ENCODE results near the gene DNAH3. TPM values are rescaled to one million over a fixed set of nuclear protein-coding genes. Genes with fewer than 3 reads are reported as not detected.

The DNAH3 gene
- total and polyA plus RNA-seq, 2 of the 13 experiments (the other 11 are each of a cell fraction or from before 2014, with no cell fraction given), result 0.07 to 0.08 TPM

DNA sequence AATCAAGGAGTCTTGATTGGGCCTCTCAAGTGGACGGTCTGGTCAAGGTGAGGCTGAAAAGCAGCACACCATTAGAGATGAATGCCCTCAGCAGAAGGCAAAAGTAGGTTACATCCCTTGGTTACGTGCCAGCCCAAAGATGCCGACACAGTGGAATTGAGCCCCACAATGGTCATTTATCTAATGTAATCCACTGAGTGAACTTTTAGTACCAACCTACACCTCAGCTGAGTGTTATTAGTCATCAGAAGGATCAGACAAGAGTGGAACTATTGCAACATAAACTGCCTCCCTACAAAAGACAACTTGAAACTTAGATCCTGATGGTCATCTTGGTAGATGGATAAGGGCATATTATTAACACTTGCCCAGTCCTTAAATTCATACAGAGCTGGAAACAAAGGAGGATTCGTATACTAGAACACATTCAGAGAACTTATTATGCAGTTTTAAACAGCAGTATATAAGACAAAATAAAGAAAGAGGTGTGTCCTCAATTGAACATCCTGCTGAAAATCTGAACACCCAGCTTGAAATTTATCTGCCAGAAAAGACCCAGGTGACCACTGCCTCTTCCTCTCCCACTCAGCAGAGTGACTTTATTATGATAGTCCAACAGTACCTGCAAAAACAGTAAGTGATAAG is 253.3 kb downstream of the DNAH3 start (continued):
- TF ChIP-seq, protein P1, sequence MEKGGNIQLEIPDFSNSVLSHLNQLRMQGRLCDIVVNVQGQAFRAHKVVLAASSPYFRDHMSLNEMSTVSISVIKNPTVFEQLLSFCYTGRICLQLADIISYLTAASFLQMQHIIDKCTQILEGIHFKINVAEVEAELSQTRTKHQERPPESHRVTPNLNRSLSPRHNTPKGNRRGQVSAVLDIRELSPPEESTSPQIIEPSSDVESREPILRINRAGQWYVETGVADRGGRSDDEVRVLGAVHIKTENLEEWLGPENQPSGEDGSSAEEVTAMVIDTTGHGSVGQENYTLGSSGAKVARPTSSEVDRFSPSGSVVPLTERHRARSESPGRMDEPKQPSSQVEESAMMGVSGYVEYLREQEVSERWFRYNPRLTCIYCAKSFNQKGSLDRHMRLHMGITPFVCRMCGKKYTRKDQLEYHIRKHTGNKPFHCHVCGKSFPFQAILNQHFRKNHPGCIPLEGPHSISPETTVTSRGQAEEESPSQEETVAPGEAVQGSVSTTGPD (CRISPR knock-in tag; IDR thresholded peaks at IDR 0.05), result no peak
- no peak for TF ChIP-seq ATRX (CRISPR knock-in tag; IDR thresholded peaks at IDR 0.05; ENCODE audit: borderline replicate concordance)
- no peak for TF ChIP-seq ATM (IDR thresholded peaks at IDR 0.05; ENCODE audit: borderline replicate concordance)
- TF ChIP-seq, protein P2, sequence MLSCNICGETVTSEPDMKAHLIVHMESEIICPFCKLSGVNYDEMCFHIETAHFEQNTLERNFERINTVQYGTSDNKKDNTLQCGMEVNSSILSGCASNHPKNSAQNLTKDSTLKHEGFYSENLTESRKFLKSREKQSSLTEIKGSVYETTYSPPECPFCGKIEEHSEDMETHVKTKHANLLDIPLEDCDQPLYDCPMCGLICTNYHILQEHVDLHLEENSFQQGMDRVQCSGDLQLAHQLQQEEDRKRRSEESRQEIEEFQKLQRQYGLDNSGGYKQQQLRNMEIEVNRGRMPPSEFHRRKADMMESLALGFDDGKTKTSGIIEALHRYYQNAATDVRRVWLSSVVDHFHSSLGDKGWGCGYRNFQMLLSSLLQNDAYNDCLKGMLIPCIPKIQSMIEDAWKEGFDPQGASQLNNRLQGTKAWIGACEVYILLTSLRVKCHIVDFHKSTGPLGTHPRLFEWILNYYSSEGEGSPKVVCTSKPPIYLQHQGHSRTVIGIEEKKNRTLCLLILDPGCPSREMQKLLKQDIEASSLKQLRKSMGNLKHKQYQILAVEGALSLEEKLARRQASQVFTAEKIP (CRISPR knock-in tag; IDR thresholded peaks at IDR 0.05; ENCODE audit: borderline replicate concordance), result no peak
- no peak for TF ChIP-seq NRL (CRISPR knock-in tag; IDR thresholded peaks at IDR 0.05; ENCODE audit: borderline replicate concordance)
- TF ChIP-seq SAP130 (CRISPR knock-in tag; IDR thresholded peaks at IDR 0.05; ENCODE audit: low read depth), result peak; percentile 27; the same call in 1 of the 2 replicates
- no peak for TF ChIP-seq HNRNPL (IDR thresholded peaks at IDR 0.05; ENCODE audit: low read depth, low read length)
- TF ChIP-seq SP2 (CRISPR knock-in tag; IDR thresholded peaks at IDR 0.05), result no peak
- TF ChIP-seq, protein P3, sequence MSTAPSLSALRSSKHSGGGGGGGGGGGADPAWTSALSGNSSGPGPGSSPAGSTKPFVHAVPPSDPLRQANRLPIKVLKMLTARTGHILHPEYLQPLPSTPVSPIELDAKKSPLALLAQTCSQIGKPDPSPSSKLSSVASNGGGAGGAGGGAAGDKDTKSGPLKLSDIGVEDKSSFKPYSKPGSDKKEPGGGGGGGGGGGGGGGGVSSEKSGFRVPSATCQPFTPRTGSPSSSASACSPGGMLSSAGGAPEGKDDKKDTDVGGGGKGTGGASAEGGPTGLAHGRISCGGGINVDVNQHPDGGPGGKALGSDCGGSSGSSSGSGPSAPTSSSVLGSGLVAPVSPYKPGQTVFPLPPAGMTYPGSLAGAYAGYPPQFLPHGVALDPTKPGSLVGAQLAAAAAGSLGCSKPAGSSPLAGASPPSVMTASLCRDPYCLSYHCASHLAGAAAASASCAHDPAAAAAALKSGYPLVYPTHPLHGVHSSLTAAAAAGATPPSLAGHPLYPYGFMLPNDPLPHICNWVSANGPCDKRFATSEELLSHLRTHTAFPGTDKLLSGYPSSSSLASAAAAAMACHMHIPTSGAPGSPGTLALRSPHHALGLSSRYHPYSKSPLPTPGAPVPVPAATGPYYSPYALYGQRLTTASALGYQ (CRISPR knock-in tag; IDR thresholded peaks at IDR 0.05), result no peak
- peak; percentile 13; the same call in 1 of the 2 replicates for TF ChIP-seq SMC3 (IDR thresholded peaks at IDR 0.05; ENCODE audit: low read length)
- no peak for TF ChIP-seq SIX1 (CRISPR knock-in tag; IDR thresholded peaks at IDR 0.05; ENCODE audit: borderline replicate concordance)
- TF ChIP-seq ZSCAN12 (CRISPR knock-in tag; IDR thresholded peaks at IDR 0.05), result no peak
- no peak for TF ChIP-seq YY1 (IDR thresholded peaks at IDR 0.05; ENCODE audit: insufficient read depth, insufficient replicate concordance, low read depth, low read length)
- peak; percentile 79 for TF ChIP-seq FOSL2 (CRISPR knock-in tag; IDR thresholded peaks at IDR 0.05)
- TF ChIP-seq, protein P4, sequence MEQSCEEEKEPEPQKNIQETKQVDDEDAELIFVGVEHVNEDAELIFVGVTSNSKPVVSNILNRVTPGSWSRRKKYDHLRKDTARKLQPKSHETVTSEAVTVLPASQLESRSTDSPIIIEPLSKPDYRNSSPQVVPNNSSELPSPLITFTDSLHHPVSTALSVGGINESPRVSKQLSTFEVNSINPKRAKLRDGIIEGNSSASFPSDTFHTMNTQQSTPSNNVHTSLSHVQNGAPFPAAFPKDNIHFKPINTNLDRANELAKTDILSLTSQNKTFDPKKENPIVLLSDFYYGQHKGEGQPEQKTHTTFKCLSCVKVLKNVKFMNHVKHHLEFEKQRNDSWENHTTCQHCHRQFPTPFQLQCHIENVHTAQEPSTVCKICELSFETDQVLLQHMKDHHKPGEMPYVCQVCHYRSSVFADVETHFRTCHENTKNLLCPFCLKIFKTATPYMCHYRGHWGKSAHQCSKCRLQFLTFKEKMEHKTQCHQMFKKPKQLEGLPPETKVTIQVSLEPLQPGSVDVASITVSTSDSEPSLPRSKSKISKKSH (CRISPR knock-in tag; IDR thresholded peaks at IDR 0.05; ENCODE audit: borderline replicate concordance), result no peak
- no peak for TF ChIP-seq DNMT1 (CRISPR knock-in tag; IDR thresholded peaks at IDR 0.05)
- no peak for TF ChIP-seq NFE2 (CRISPR knock-in tag; IDR thresholded peaks at IDR 0.05)
- TF ChIP-seq, protein P5, sequence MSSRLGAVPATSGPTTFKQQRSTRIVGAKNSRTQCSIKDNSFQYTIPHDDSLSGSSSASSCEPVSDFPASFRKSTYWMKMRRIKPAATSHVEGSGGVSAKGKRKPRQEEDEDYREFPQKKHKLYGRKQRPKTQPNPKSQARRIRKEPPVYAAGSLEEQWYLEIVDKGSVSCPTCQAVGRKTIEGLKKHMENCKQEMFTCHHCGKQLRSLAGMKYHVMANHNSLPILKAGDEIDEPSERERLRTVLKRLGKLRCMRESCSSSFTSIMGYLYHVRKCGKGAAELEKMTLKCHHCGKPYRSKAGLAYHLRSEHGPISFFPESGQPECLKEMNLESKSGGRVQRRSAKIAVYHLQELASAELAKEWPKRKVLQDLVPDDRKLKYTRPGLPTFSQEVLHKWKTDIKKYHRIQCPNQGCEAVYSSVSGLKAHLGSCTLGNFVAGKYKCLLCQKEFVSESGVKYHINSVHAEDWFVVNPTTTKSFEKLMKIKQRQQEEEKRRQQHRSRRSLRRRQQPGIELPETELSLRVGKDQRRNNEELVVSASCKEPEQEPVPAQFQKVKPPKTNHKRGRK (CRISPR knock-in tag; IDR thresholded peaks at IDR 0.05), result no peak
- TF ChIP-seq, protein P6, sequence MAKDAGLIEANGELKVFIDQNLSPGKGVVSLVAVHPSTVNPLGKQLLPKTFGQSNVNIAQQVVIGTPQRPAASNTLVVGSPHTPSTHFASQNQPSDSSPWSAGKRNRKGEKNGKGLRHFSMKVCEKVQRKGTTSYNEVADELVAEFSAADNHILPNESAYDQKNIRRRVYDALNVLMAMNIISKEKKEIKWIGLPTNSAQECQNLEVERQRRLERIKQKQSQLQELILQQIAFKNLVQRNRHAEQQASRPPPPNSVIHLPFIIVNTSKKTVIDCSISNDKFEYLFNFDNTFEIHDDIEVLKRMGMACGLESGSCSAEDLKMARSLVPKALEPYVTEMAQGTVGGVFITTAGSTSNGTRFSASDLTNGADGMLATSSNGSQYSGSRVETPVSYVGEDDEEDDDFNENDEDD (CRISPR knock-in tag; IDR thresholded peaks at IDR 0.05; ENCODE audit: borderline replicate concordance), result no peak

Data from HepG2 (cell line).